Measurements from ENCODE around the gene PTPRT.

- TF ChIP-seq ZSCAN4 (tag by site-specific recombination; IDR thresholded peaks at IDR 0.05) = no peak
- TF ChIP-seq ZNF274 (IDR thresholded peaks at IDR 0.05; ENCODE audit: low read length) = no peak
- TF ChIP-seq ZNF274 (tag by site-specific recombination; IDR thresholded peaks at IDR 0.05; ENCODE audit: borderline replicate concordance) = no peak
- TF ChIP-seq, protein P1, sequence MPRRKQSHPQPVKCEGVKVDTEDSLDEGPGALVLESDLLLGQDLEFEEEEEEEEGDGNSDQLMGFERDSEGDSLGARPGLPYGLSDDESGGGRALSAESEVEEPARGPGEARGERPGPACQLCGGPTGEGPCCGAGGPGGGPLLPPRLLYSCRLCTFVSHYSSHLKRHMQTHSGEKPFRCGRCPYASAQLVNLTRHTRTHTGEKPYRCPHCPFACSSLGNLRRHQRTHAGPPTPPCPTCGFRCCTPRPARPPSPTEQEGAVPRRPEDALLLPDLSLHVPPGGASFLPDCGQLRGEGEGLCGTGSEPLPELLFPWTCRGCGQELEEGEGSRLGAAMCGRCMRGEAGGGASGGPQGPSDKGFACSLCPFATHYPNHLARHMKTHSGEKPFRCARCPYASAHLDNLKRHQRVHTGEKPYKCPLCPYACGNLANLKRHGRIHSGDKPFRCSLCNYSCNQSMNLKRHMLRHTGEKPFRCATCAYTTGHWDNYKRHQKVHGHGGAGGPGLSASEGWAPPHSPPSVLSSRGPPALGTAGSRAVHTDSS (tag by site-specific recombination; IDR thresholded peaks at IDR 0.05) = no peak
- TF ChIP-seq CTCF (tag by site-specific recombination; IDR thresholded peaks at IDR 0.05) = no peak
- TF ChIP-seq ZBTB8A (tag by site-specific recombination; IDR thresholded peaks at IDR 0.05) = no peak
- TF ChIP-seq ZSCAN18 (tag by site-specific recombination; IDR thresholded peaks at IDR 0.05) = no peak
These were observed 154.6 kb downstream of the PTPRT start for GRCh38 chr20:43034981-43035724.
